K562 (cell line): ENCODE measurements around the gene ZNF324B. TPM values are rescaled to one million over a fixed set of nuclear protein-coding genes. Genes with fewer than 3 reads are reported as not detected.

Source experiments
- ATF2 ChIP-seq: sonication (generic); formaldehyde crosslinking; IDR thresholded peaks from 2 replicates; pipeline ENCODE4 v1.8.1; 2022; ENCODE audit warnings: missing genetic modification reagents
- CHCHD3 ChIP-seq: fragments of 250-450 bp; sonication (Bioruptor Pico); IDR thresholded peaks from 2 replicates; pipeline ENCODE4 v2.1.2; 2022; ENCODE audit warnings: mild to moderate bottlenecking
- HES1 ChIP-seq: fragments of 450-650 bp; IDR thresholded peaks from 2 replicates; pipeline ENCODE4 v1.6.1; 2016; ENCODE audit warnings: low read depth, mild to moderate bottlenecking, moderate library complexity
- POLR2B ChIP-seq: fragments of 450-650 bp; IDR thresholded peaks from 2 replicates; pipeline ENCODE4 v1.6.1; 2018; ENCODE audit warnings: low read depth; ENCODE audit not compliant: partially characterized antibody
- RBM14 ChIP-seq: fragments of 200-400 bp; formaldehyde crosslinking; IDR thresholded peaks from 2 replicates; pipeline ENCODE4 v1.6.1; 2018; ENCODE audit warnings: low read depth, mild to moderate bottlenecking, low read length, moderate library complexity, borderline replicate concordance; ENCODE audit not compliant: insufficient read depth
- TAF7 ChIP-seq: fragments of 450-650 bp; IDR thresholded peaks from 2 replicates; pipeline ENCODE4 v1.6.1; 2016; ENCODE audit warnings: missing genetic modification characterization, missing compliant biosample characterization
- XRCC4 ChIP-seq: IDR thresholded peaks from one replicate; pipeline ENCODE4 v1.6.1; 2011; ENCODE audit not compliant: insufficient read depth, insufficient read length; ENCODE audit errors: extremely low read depth
- ZBTB1 ChIP-seq: sonication (generic); formaldehyde crosslinking; IDR thresholded peaks from 2 replicates; pipeline ENCODE4 v1.8.1; 2023; ENCODE audit warnings: missing genetic modification reagents, low read depth, mild to moderate bottlenecking, borderline replicate concordance
- ZBTB12 ChIP-seq: fragments of 250-450 bp; sonication (Bioruptor Pico); IDR thresholded peaks from 2 replicates; pipeline ENCODE4 v1.4.0; 2020
- ZBTB43 ChIP-seq: sonication (generic); formaldehyde crosslinking; IDR thresholded peaks from 2 replicates; pipeline ENCODE4 v1.8.0; 2023; ENCODE audit warnings: mild to moderate bottlenecking, missing genetic modification reagents
- ZFP91 ChIP-seq: sonication (generic); formaldehyde crosslinking; IDR thresholded peaks from 2 replicates; pipeline ENCODE4 v1.8.0; 2022; ENCODE audit warnings: mild to moderate bottlenecking, missing genetic modification reagents
- ZNF280B ChIP-seq: fragments of 250-450 bp; sonication (Bioruptor Pico); IDR thresholded peaks from 2 replicates; pipeline ENCODE4 v1.5.1; 2021; ENCODE audit warnings: mild to moderate bottlenecking
- ZNF431 ChIP-seq: sonication (generic); formaldehyde crosslinking; IDR thresholded peaks from 2 replicates; pipeline ENCODE4 v1.8.0; 2022; ENCODE audit warnings: mild to moderate bottlenecking, missing genetic modification reagents
- ZNF444 ChIP-seq: fragments of 250-450 bp; sonication (Bioruptor Pico); IDR thresholded peaks from 2 replicates; pipeline ENCODE4 v1.4.0; 2020; ENCODE audit warnings: mild to moderate bottlenecking, moderate library complexity
- ZNF707 ChIP-seq: fragments of 250-450 bp; sonication (Bioruptor Pico); conservative IDR thresholded peaks from 2 replicates; pipeline ENCODE4 v1.8.0; 2022; ENCODE audit warnings: inconsistent platforms, mild to moderate bottlenecking, moderate library complexity
- ZNF76 ChIP-seq: fragments of 250-450 bp; sonication (Bioruptor Pico); IDR thresholded peaks from 2 replicates; pipeline ENCODE4 v1.4.0; 2020; ENCODE audit warnings: mild to moderate bottlenecking, moderate library complexity, borderline replicate concordance
- polyA plus RNA-seq, 8 experiments: library from polyadenylated mRNA; depleted of rRNA in 4 of 8; stranded (reverse) in 5 of 8; unstranded in 3 of 8; fragments of >200 nt; fragmentation: Nextera tagmentation in 2 of 8; fragmentation: Illumina TruSeq in 1 of 8; extraction: Ambion mirVana in 2 of 8; extraction: Trizol in 1 of 8; gene quantifications; 2 replicates each; pipeline versions ENCODE4 v1.2.1 to v1.2.3, GENCODE V29; 2011 to 2014; ENCODE audit warnings: inconsistent platforms in 1 of 8, missing spikeins in 1 of 8
- total RNA-seq, 7 experiments: library from RNA; depleted of rRNA in 6 of 7; stranded (reverse); fragments of >200 nt in 6 of 7; fragmentation: Illumina TruSeq in 2 of 7; extraction: Trizol in 2 of 7; gene quantifications; 2 replicates each; pipeline versions ENCODE4 v1.2.1 to v1.2.3, GENCODE V29; 2011 to 2021; ENCODE audit warnings: low replicate concordance in 1 of 7

Gene ZNF324B
- total and polyA plus RNA-seq, 9 of the 15 experiments (the other 6 are each of a cell fraction or from before 2014, with no cell fraction given), result 0.20 to 13.5 (median 5.7) TPM

GRCh38 chr19:58475714-58476497, 24.5 kb downstream of the ZNF324B start, which contains the start of gene ZNF446 (continued):
- TF ChIP-seq RBM14 (no peak), CHCHD3 (CRISPR knock-in tag) (no peak), ZBTB1 (CRISPR knock-in tag) (no peak; the same call in 1 of the 2 replicates), ATF2 (CRISPR knock-in tag) (no peak), ZFP91 (no peak), ZNF280B (CRISPR knock-in tag) (no peak), HES1 (no peak; the same call in 1 of the 2 replicates), TAF7 (no peak), POLR2B (peak; percentile 77), ZBTB12 (CRISPR knock-in tag) (peak; percentile 62), ZBTB43 (CRISPR knock-in tag) (no peak), XRCC4 (no peak), ZNF707 (CRISPR knock-in tag) (no peak), ZNF76 (CRISPR knock-in tag) (no peak), ZNF444 (CRISPR knock-in tag) (no peak), ZNF431 (CRISPR knock-in tag) (0 out of 2 replicates have a peak, but pooled peaks have one; percentile 46)
